Spleen (tissue), 11 donors: Measurements from ENCODE around the gene SPACDR. TPM values are rescaled to one million over a fixed set of nuclear protein-coding genes. Genes with fewer than 3 reads are reported as not detected.
"Not testable (repeated sequence)": the region's sequence is repeated elsewhere in the genome, so short reads cannot be mapped to it uniquely, and the experiment has no call there.

Source experiments
- DNase-seq: peaks from one replicate; pipeline ENCODE4 v3.0.0-alpha.2; 2020
- H3K27ac ChIP-seq, 8 donors: fragments of 200-600 bp; sonication (generic) in 7 of 8; 1 replicate in 4 of 8; 2 replicates in 4 of 8; pipeline versions ENCODE4 v1.5.0 to v1.8.0; 2016 to 2021; ENCODE audit warnings: inconsistent platforms in 4 of 8, mild to moderate bottlenecking in 4 of 8, moderate library complexity in 1 of 8
- H3K27me3 ChIP-seq, 7 donors: fragments of 200-600 bp; sonication (generic) in 6 of 7; replicated peaks in 1 of 7; 1 replicate in 4 of 7; 2 replicates in 3 of 7; pipeline versions ENCODE4 v1.5.0 to v1.8.0; 2016 to 2021; ENCODE audit warnings: inconsistent platforms in 3 of 7, mild to moderate bottlenecking in 1 of 7
- H3K36me3 ChIP-seq, 6 donors: fragments of 200-600 bp; sonication (generic) in 5 of 6; 1 replicate in 4 of 6; 2 replicates in 2 of 6; pipeline versions ENCODE4 v1.5.0 to v1.8.0; 2016 to 2021; ENCODE audit warnings: inconsistent platforms in 2 of 6
- H3K4me1 ChIP-seq, 6 donors: fragments of 200-600 bp; sonication (generic) in 5 of 6; 1 replicate in 3 of 6; 2 replicates in 3 of 6; pipeline versions ENCODE4 v1.5.0 to v1.8.0; 2016 to 2021; ENCODE audit warnings: inconsistent platforms in 3 of 6
- H3K4me3 ChIP-seq, 8 donors: fragments of 200-600 bp; sonication (generic) in 7 of 8; 1 replicate in 4 of 8; 2 replicates in 4 of 8; pipeline versions ENCODE4 v1.5.0 to v1.8.0; 2016 to 2021; ENCODE audit warnings: inconsistent platforms in 4 of 8, mild to moderate bottlenecking in 4 of 8, moderate library complexity in 2 of 8
- H3K9me3 ChIP-seq, 8 donors: fragments of 200-600 bp; sonication (generic) in 7 of 8; 1 replicate in 4 of 8; 2 replicates in 4 of 8; pipeline versions ENCODE4 v1.5.0 to v1.8.0; 2016 to 2021; ENCODE audit warnings: inconsistent platforms in 4 of 8
- CTCF ChIP-seq, 11 experiments: fragments of 200-600 bp in 7 of 11; fragments of 450-650 bp in 4 of 11; sonication (generic) in 4 of 11; IDR thresholded peaks in 8 of 11; conservative IDR thresholded peaks in 3 of 11; 1 replicate in 7 of 11; 2 replicates in 4 of 11; pipeline versions ENCODE4 v1.4.0 to v1.8.0; 2016 to 2021; ENCODE audit warnings: antibody characterized with exemption in 11 of 11, inconsistent platforms in 4 of 11, mild to moderate bottlenecking in 1 of 11
- POLR2A ChIP-seq, 3 donors: fragments of 450-650 bp; IDR thresholded peaks; one replicate each; pipeline ENCODE4 v1.5.1; 2017; ENCODE audit warnings: antibody characterized with exemption in 3 of 3, mild to moderate bottlenecking in 1 of 3
- POLR2AphosphoS5 ChIP-seq, 3 donors: sonication (generic); formaldehyde crosslinking; IDR thresholded peaks; one replicate each; pipeline ENCODE4 v1.5.1; 2017; ENCODE audit warnings: antibody characterized with exemption in 3 of 3
- WGBS, 5 donors: extraction: QIAGEN DNeasy Blood & Tissue Kit in 3 of 5; methylation state at CpG; one replicate each; pipeline versions ENCODE4 v1.1.5 to v1.1.7; 2013 to 2018; 5-methylcytosine and 5-hydroxymethylcytosine counted together
- intact Hi-C: fragments of 100-400 bp; cut with DNase I; formaldehyde crosslinking; loops from one replicate; pipeline ENCODE4 v1.15.0; 2023; ENCODE audit warnings: low total_unique reads
- polyA plus RNA-seq, 3 donors: library from polyadenylated mRNA; stranded (reverse); fragments of 200-250 nt; gene quantifications; one replicate each; pipeline ENCODE4 v1.2.1, GENCODE V29; 2013
- total RNA-seq, 7 donors: library from RNA; depleted of rRNA in 3 of 7; stranded (reverse); fragments of >200 nt in 3 of 7; fragmentation: NEBNext Ultra II Directional in 4 of 7; extraction: Animal tissue kit (Norgen Biotek cat#: 25700) in 4 of 7; gene quantifications; one replicate each; pipeline versions ENCODE4 v1.1.0 to v1.2.1, GENCODE V29; 2016 to 2021
- donor health status: healthy with polysubstance abuse.
- donor health status: DM: no; HTN: no; CAD: no; lungs with moderate emphysema.
- donor health status: DM: no; HTN: no; CAD: no.
- donor health status: Bipolar disorder and iron deficiency.
- donor health status: healthy.
- donor health status: DM: no; HTN: no; CAD: no.
- donor health status: DM: yes; HTN: yes; CAD: no.

Gene SPACDR
- total and polyA plus RNA-seq, 10 donors: 0.65 to 4.6 (median 1.7) TPM; not detected in 2

GRCh38 chr7:100446040-100446439 lies 18.0 kb downstream of the SPACDR start:
- H3K4me3 ChIP-seq: no peak overlapping the region
- intact Hi-C loops: no loop called here
- no peaks in the 10 kb centered on the region for H3K9me3 ChIP-seq
- no peak for TF ChIP-seq POLR2A (IDR thresholded peaks at IDR 0.05)
- H3K27ac ChIP-seq: peak overlapping the region in 7 of 8 donors; percentile 22 to 100 (median 80)
- H3K36me3 ChIP-seq: no peaks in the 10 kb centered on the region
- no peaks in the 10 kb centered on the region for H3K27me3 ChIP-seq
- peaks cover 12 to 64% (median 37%) of the 10 kb centered on the region in 6 donors for H3K4me1 ChIP-seq
- WGBS, 5 donors: 71 to 81% (median 72%) methylated on average over 2 of the region's 2 CpGs
- DNase-seq: no peak

GRCh38 chr7:100444311-100445278 lies 19.5 kb downstream of the SPACDR start:
- intact Hi-C loops: no loop called here
- TF ChIP-seq POLR2AphosphoS5 (IDR thresholded peaks at IDR 0.05) (peak; percentile 70 to 82 (median 73)), CTCF (IDR thresholded peaks at IDR 0.05 in 8 of 11, conservative IDR thresholded peaks at IDR 0.05 in 3 of 11) (no peak), POLR2A (IDR thresholded peaks at IDR 0.05) (no peak)
- peak; percentile 80 for DNase-seq
- Histone ChIP-seq H3K4me1 (peaks cover 9 to 57% (median 26%) of the 10 kb centered on the region in 6 donors), H3K9me3 (no peaks in the 10 kb centered on the region), H3K4me3 (no peak overlapping the region), H3K27me3 (no peaks in the 10 kb centered on the region), H3K36me3 (no peaks in the 10 kb centered on the region), H3K27ac (peak overlapping the region; percentile 22 to 100 (median 80))
- WGBS, 5 donors: 30 to 39% (median 34%) methylated on average over 13 to 14 of the region's 14 CpGs

GRCh38 chr7:100443096-100443840 lies 20.8 kb downstream of the SPACDR start:
- Histone ChIP-seq H3K27me3 (no peaks in the 10 kb centered on the region), H3K4me1 (peaks cover 9 to 70% (median 25%) of the 10 kb centered on the region in 6 donors), H3K27ac (peak overlapping the region in 7 of 8 donors; percentile 69 to 100 (median 80)), H3K36me3 (no peaks in the 10 kb centered on the region), H3K9me3 (no peaks in the 10 kb centered on the region), H3K4me3 (no peak overlapping the region)
- peak; percentile 67 for DNase-seq
- WGBS, 5 donors: 84 to 96% (median 88%) methylated on average over 9 of the region's 9 CpGs
- TF ChIP-seq POLR2AphosphoS5 (IDR thresholded peaks at IDR 0.05) (no peak), CTCF (IDR thresholded peaks at IDR 0.05 in 8 of 11, conservative IDR thresholded peaks at IDR 0.05 in 3 of 11) (no peak), POLR2A (IDR thresholded peaks at IDR 0.05) (no peak)
- intact Hi-C loops: no loop called here

GRCh38 chr7:100441641-100442535 lies 22.2 kb downstream of the SPACDR start:
- DNase-seq: peak; percentile 68
- intact Hi-C loops: no loop called here
- 83 to 92% (median 89%) methylated on average over 9 to 11 of the region's 11 CpGs for WGBS, 5 donors
- peak overlapping the region in 6 of 8 donors; percentile 29 to 100 (median 82) for H3K27ac ChIP-seq
- H3K9me3 ChIP-seq: no peaks in the 10 kb centered on the region
- no peak for TF ChIP-seq POLR2A (IDR thresholded peaks at IDR 0.05)
- TF ChIP-seq CTCF (IDR thresholded peaks at IDR 0.05 in 8 of 11, conservative IDR thresholded peaks at IDR 0.05 in 3 of 11): no peak
- TF ChIP-seq POLR2AphosphoS5 (IDR thresholded peaks at IDR 0.05): no peak
- no peaks in the 10 kb centered on the region for H3K27me3 ChIP-seq
- no peaks in the 10 kb centered on the region for H3K36me3 ChIP-seq
- H3K4me1 ChIP-seq: peaks cover 9 to 84% (median 33%) of the 10 kb centered on the region in 6 donors
- H3K4me3 ChIP-seq: no peak overlapping the region

- peaks cover 0 to 11% (median 6%) of the 10 kb centered on the region in 6 donors for H3K36me3 ChIP-seq
- H3K9me3 ChIP-seq, H3K4me3 ChIP-seq, H3K27me3 ChIP-seq, intact Hi-C loops: not testable (repeated sequence)
- peak overlapping the region; percentile 42 to 100 (median 99) for H3K27ac ChIP-seq
- peak; percentile 36 for DNase-seq
- peaks cover 11 to 83% (median 33%) of the 10 kb centered on the region in 6 donors for H3K4me1 ChIP-seq
- 83 to 91% (median 89%) methylated on average over 7 of the region's 7 CpGs for WGBS, 5 donors
Observed at GRCh38 chr7:100439244-100439643, 24.8 kb downstream of the SPACDR start.

- H3K4me1 ChIP-seq: peaks cover 14 to 83% (median 34%) of the 10 kb centered on the region in 6 donors
- WGBS, 5 donors: 82 to 95% (median 92%) methylated on average over 8 of the region's 8 CpGs
- H3K4me3 ChIP-seq, intact Hi-C loops, H3K27me3 ChIP-seq, H3K9me3 ChIP-seq: not testable (repeated sequence)
- H3K27ac ChIP-seq: peak overlapping the region; percentile 42 to 100 (median 99)
- DNase-seq: peak; percentile 25
- H3K36me3 ChIP-seq: peaks cover 0 to 16% (median 11%) of the 10 kb centered on the region in 6 donors
Observed at GRCh38 chr7:100438731-100439130, 25.3 kb downstream of the SPACDR start.
